H7 (cell line): Measurements from ENCODE around the gene UROD. TPM values are rescaled to one million over a fixed set of nuclear protein-coding genes. Genes with fewer than 3 reads are reported as not detected.
"Not testable (repeated sequence)": the region's sequence is repeated elsewhere in the genome, so short reads cannot be mapped to it uniquely, and the experiment has no call there.

Source experiments
- DNase-seq: peaks from one replicate; pipeline ENCODE4 v3.0.0; 2012
- H3K27me3 ChIP-seq: 2 replicates; pipeline ENCODE4 v1.6.0; 2011; ENCODE audit warnings: mild to moderate bottlenecking, low read length; ENCODE audit not compliant: control insufficient read depth, insufficient read depth
- H3K36me3 ChIP-seq: replicated peaks from 2 replicates; pipeline ENCODE4 v1.5.1; 2011; ENCODE audit warnings: low read length; ENCODE audit not compliant: control insufficient read depth, insufficient read depth
- H3K4me3 ChIP-seq: 2 replicates; pipeline ENCODE4 v1.5.1; 2011; ENCODE audit warnings: low read depth, mild to moderate bottlenecking, control low read depth, low read length, moderate library complexity; ENCODE audit not compliant: insufficient read depth
- total RNA-seq: library from RNA; depleted of rRNA; stranded (reverse); fragments of >200 nt; shearing (Covaris generic); gene quantifications from 2 replicates; pipeline ENCODE4 v1.2.3, GENCODE V29; 2014; rRNA removed

Gene UROD
- total RNA-seq, 1 experiment from 2014 or later = 408 TPM

- no peak for DNase-seq
- Histone ChIP-seq H3K27me3 (no peaks in the 10 kb centered on the region), H3K36me3 (no peaks in the 10 kb centered on the region), H3K4me3 (no peak overlapping the region)
These were observed 31.0 kb downstream of the UROD start for GRCh38 chr1:45043094-45043493.

- no peak for DNase-seq
- Histone ChIP-seq H3K27me3 (no peaks in the 10 kb centered on the region), H3K36me3 (no peaks in the 10 kb centered on the region), H3K4me3 (no peak overlapping the region)
These were observed 32.9 kb downstream of the UROD start for GRCh38 chr1:45044916-45045315.

- no peak for DNase-seq
- H3K27me3 ChIP-seq = no peaks in the 10 kb centered on the region
- no peaks in the 10 kb centered on the region for H3K36me3 ChIP-seq
- H3K4me3 ChIP-seq = no peak overlapping the region
These were observed 35.0 kb downstream of the UROD start for GRCh38 chr1:45047032-45047431.

DNA sequence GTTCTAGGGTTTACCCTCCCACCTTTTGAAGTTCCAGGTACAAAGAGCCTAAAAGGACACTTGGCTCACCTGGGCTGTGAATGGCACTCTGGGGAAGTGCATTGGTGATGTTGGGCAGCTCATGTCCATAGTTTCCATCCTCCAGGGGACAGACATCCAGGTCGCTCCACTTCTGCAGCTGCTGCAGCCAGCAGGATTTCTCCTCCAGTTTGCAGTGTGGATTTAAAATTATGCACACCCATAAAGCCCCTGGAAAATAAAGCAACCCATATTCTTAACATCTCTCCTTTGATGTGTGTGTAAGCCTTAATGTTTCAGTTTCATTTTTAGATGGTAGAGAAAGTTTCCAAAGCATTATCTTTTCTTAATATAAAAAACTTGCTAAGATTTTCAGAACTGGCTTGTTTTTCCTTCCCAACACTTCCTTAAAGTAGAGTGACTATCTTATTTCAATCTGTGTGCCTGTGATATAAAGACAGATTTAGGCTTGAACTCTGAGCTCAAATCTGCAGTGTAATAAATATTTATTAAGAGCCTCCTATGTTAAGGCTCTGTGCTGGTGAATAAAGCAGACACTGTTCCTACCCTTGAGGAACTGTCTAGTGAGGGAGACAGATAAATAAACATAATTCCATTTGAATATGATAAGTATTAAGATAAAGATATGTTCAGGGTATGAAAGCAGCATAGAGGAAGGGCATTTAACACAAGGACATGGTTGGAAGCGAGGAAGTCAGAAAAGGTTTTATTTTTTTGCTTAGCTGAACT is 39.1 kb downstream of the UROD start:
- no peak overlapping the region for H3K4me3 ChIP-seq
- H3K27me3 ChIP-seq = no peaks in the 10 kb centered on the region
- no peak for DNase-seq
- H3K36me3 ChIP-seq = no peaks in the 10 kb centered on the region

DNA sequence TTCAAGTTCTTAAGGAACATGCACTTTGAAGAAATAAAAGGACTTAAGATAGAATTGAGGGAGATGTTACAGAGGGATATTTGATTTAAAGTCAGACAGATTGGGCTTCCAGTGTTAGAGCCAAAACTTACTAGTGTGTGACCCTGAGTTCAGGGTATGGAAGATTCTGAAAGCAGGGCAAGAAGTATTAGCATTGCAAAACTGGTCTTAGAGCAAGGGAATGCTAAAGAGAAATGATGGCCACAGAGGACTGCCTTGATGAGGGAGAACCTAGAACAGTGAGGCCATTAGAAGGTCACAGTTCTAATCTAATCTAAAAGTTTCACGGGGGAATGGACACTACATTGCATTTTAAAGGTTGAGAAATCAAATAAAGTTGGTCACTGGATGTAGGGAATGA is 45.5 kb downstream of the UROD start:
- DNase-seq = no peak
- no peak overlapping the region for H3K4me3 ChIP-seq
- H3K27me3 ChIP-seq = no peaks in the 10 kb centered on the region
- H3K36me3 ChIP-seq = no peaks in the 10 kb centered on the region

DNA sequence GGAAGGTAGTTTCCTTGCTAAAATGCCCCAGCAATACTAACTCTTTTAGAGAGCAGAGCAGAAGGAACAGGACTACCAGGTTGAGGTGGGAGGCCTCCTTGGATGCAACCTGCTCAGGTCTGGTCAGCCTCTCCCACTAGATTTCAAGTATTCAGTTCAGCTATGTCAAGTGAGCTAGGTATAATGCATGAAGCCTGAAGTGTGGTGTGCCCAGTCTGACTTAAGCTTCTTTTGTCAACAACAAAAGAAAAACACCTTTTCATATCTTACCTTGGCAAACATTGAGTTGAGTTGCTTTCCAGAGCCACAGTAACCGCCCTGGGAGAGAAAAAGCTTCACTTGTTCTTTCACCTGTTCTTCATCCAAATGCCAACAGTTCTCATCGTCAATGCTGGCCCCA is 47.8 kb downstream of the UROD start:
- no peaks in the 10 kb centered on the region for H3K36me3 ChIP-seq
- H3K4me3 ChIP-seq = no peak overlapping the region
- DNase-seq = no peak
- no peaks in the 10 kb centered on the region for H3K27me3 ChIP-seq

GRCh38 chr1:45062463-45062862 is 50.4 kb downstream of the UROD start:
- not testable (repeated sequence) for H3K27me3 ChIP-seq, H3K36me3 ChIP-seq, H3K4me3 ChIP-seq, DNase-seq

- DNase-seq = no peak
- Histone ChIP-seq H3K36me3 (no peaks in the 10 kb centered on the region), H3K4me3 (no peak overlapping the region), H3K27me3 (no peaks in the 10 kb centered on the region)
These were observed 53.0 kb downstream of the UROD start for GRCh38 chr1:45065083-45065482.

Other genes starting within 250 kb of the UROD start
- gene RPS8, start 236.7 kb upstream of the UROD start, total RNA-seq = 3,197 and 3,561 TPM in 2 replicates
- 0.80 and 1.4 TPM in 2 replicates for gene BEST4, start 224.1 kb upstream of the UROD start, total RNA-seq
- gene PLK3, start 211.9 kb upstream of the UROD start, total RNA-seq = 4.9 and 10.1 TPM in 2 replicates
- gene DYNLT4, start 204.9 kb upstream of the UROD start, total RNA-seq = 1.00 TPM in 1 of 2 replicates, not detected in the other
- gene BTBD19, start 203.7 kb upstream of the UROD start, total RNA-seq = 0.78 and 1.4 TPM in 2 replicates
- gene PTCH2, start 169.0 kb upstream of the UROD start, total RNA-seq = 0.18 and 0.42 TPM in 2 replicates
- 56.8 and 60.1 TPM in 2 replicates for gene EIF2B3, start 25.7 kb upstream of the UROD start, total RNA-seq
- 45.3 and 53.1 TPM in 2 replicates for gene HECTD3, start 930 bp upstream of the UROD start, total RNA-seq
- gene ZSWIM5, start 194.4 kb downstream of the UROD start, total RNA-seq = 3.3 and 4.7 TPM in 2 replicates